SU-DHL-6 (cell line): Measurements from ENCODE around the gene ADGRD1.

Experiments used
- EZH2phosphoT487 ChIP-seq: fragments of 200-600 bp; sonication (generic), shearing (Covaris generic); conservative IDR thresholded peaks from 2 replicates; pipeline ENCODE4 v1.6.1; 2018; ENCODE audit warnings: mild to moderate bottlenecking, antibody characterized with exemption, low read length, moderate library complexity, mixed read lengths
- TF ChIP-seq, protein P1 (sequence below): fragments of 200-600 bp; sonication (generic); IDR thresholded peaks from one replicate; pipeline ENCODE4 v1.5.1; 2017; ENCODE audit warnings: antibody characterized with exemption, mild to moderate bottlenecking, low read length, moderate library complexity; ENCODE audit not compliant: insufficient read depth, poor library complexity, severe bottlenecking

DNA sequence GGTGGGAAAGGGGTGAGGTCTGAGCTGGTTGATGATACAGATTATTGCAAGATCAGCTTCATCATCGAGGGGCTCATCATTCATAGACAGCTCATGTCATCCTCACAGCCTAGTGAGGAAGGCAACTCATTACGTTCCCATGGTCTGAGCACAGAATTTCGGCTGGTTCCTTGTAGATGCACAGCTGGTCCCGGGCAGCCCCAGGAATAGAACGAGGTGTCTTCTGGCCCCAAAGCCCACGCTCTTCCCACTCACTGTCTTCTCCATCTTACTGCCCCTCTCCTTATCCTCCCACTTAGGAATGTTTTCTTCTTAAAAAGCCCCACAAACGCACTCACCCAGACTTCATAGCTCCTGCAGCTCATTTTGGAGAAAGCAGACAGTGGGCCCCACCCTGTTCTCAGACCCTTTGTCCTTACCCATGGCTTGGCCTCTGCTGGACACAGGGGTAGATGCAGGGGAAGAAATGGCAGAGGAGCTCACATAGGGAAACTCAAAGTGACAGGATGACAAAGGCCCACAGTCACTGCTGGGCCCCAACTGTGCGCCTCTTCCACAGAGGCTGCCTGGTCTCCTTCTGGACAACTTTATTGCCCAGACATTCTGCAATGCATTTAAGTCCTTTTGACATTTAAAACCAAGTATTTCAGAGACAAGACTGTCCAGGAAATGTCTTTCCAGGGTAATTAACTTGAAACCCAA lies 162.2 kb downstream of the ADGRD1 start:
- TF ChIP-seq EZH2phosphoT487, result no peak
- TF ChIP-seq, protein P1, sequence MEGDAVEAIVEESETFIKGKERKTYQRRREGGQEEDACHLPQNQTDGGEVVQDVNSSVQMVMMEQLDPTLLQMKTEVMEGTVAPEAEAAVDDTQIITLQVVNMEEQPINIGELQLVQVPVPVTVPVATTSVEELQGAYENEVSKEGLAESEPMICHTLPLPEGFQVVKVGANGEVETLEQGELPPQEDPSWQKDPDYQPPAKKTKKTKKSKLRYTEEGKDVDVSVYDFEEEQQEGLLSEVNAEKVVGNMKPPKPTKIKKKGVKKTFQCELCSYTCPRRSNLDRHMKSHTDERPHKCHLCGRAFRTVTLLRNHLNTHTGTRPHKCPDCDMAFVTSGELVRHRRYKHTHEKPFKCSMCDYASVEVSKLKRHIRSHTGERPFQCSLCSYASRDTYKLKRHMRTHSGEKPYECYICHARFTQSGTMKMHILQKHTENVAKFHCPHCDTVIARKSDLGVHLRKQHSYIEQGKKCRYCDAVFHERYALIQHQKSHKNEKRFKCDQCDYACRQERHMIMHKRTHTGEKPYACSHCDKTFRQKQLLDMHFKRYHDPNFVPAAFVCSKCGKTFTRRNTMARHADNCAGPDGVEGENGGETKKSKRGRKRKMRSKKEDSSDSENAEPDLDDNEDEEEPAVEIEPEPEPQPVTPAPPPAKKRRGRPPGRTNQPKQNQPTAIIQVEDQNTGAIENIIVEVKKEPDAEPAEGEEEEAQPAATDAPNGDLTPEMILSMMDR, result no peak
